CD4-positive, CD25-positive, alpha-beta regulatory T cell (primary cell): ENCODE measurements around the gene SPRYD3. TPM values are rescaled to one million over a fixed set of nuclear protein-coding genes. Genes with fewer than 3 reads are reported as not detected.
A peak's percentile ranks its signal among the peaks of the same experiment; 100 is the strongest.
"Not testable (repeated sequence)": the region's sequence is repeated elsewhere in the genome, so short reads cannot be mapped to it uniquely, and the experiment has no call there.

Experiments
- ATAC-seq, 2 donors: fragments of 150-1000 bp; cut with Tn5 transposase; one replicate each; pipeline ENCODE4 v1.10.0; 2021; ENCODE audit warnings: low read depth in 2 of 2, moderate number of reproducible peaks in 2 of 2, moderate library complexity in 1 of 2
- DNase-seq, 3 donors: peaks; one replicate each; pipeline versions ENCODE4 v3.0.0 to v3.0.0-alpha.2; 2012 to 2022; ENCODE audit warnings: mixed read lengths in 1 of 3
- H3K27ac ChIP-seq: one replicate; pipeline ENCODE4 v1.7.0; 2013; ENCODE audit warnings: mild to moderate bottlenecking, low read length; ENCODE audit not compliant: insufficient read depth, poor library complexity, severe bottlenecking
- H3K27me3 ChIP-seq: one replicate; pipeline ENCODE4 v1.7.0; 2013; ENCODE audit warnings: low read length; ENCODE audit not compliant: control insufficient read depth, insufficient read depth
- H3K36me3 ChIP-seq: one replicate; pipeline ENCODE4 v1.7.0; 2013; ENCODE audit warnings: mild to moderate bottlenecking, low read length, moderate library complexity; ENCODE audit not compliant: control insufficient read depth, insufficient read depth
- H3K4me1 ChIP-seq: 2 replicates; pipeline ENCODE4 v1.7.0; 2013; ENCODE audit warnings: mild to moderate bottlenecking, low read length; ENCODE audit not compliant: insufficient read depth, control insufficient read depth, poor library complexity, severe bottlenecking
- H3K4me3 ChIP-seq: one replicate; pipeline ENCODE4 v1.7.0; 2013; ENCODE audit warnings: low read depth, mild to moderate bottlenecking, low read length, moderate library complexity
- H3K9me3 ChIP-seq, 2 experiments: 1 replicate in 1 of 2; 2 replicates in 1 of 2; pipeline ENCODE4 v1.7.0; 2013; ENCODE audit warnings: low read length in 2 of 2, mild to moderate bottlenecking in 1 of 2, moderate library complexity in 1 of 2; ENCODE audit not compliant: control insufficient read depth in 2 of 2
- H3K27ac Mint-ChIP-seq, 3 donors: one replicate each; pipeline ENCODE4 v1.8.0; 2020 to 2022; ENCODE audit warnings: mild to moderate bottlenecking in 3 of 3, mixed read lengths in 3 of 3, moderate library complexity in 2 of 3
- H3K27me3 Mint-ChIP-seq: one replicate; pipeline ENCODE4 v1.8.0; 2022; ENCODE audit warnings: mild to moderate bottlenecking, mixed read lengths
- H3K36me3 Mint-ChIP-seq: one replicate; pipeline ENCODE4 v1.8.0; 2020; ENCODE audit warnings: mixed read lengths
- H3K4me1 Mint-ChIP-seq, 4 donors: one replicate each; pipeline ENCODE4 v1.8.0; 2020 to 2022; ENCODE audit warnings: mixed read lengths in 4 of 4, mild to moderate bottlenecking in 1 of 4
- H3K4me3 Mint-ChIP-seq, 4 donors: one replicate each; pipeline ENCODE4 v1.8.0; 2020 to 2022; ENCODE audit warnings: mild to moderate bottlenecking in 4 of 4, mixed read lengths in 4 of 4, moderate library complexity in 3 of 4
- H3K9me3 Mint-ChIP-seq, 7 donors: one replicate each; pipeline ENCODE4 v1.8.0; 2020 to 2022; ENCODE audit warnings: mixed read lengths in 7 of 7, mild to moderate bottlenecking in 3 of 7, moderate library complexity in 2 of 7
- polyA plus RNA-seq, 4 donors: library from polyadenylated mRNA; unstranded; fragments of 300-500 nt; fragmentation: Illumina TruSeq; gene quantifications; one replicate each; pipeline ENCODE4 v1.2.3, GENCODE V29; 2021
- total RNA-seq: library from RNA; stranded (reverse); gene quantifications from one replicate; pipeline ENCODE4 v1.2.3, GENCODE V29; 2022

The SPRYD3 gene
- total and polyA plus RNA-seq, 5 donors from 2014 or later: 25.9 to 59.2 (median 43.1) TPM

DNA sequence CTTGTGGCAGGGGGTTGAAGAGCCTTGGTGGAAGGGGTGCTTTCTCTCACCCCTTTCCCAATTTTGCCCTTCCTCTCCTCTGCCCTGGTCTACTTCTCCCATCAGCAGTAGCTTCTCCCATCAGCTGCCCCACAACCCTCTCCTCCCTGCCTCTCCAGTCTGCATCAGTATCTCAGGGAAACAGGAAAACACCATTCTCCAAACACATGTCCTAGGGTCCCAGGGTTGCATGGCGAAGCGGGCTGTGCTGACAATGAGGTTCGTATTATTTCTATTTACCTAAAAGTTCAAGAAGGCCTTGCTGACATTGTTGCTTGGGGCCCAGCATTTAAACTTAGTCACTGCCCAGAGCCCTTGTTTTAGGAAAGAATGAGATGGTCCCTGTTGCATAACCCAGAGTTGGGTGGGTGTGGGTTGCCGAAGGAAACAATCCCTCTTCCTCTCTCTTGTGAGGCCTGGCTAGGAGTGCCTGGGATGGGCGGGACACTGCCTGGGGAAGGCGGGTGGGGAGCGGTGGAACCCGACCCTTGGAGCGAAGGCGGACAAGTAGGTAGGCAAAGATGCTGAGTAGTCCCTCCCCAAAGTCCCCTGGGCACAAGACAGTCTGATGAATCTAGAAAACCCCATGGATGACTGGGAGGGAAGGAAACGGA, 17.0 kb upstream of the SPRYD3 start:
- H3K4me1 Mint-ChIP-seq: peaks cover 0 to 24% (median 17%) of the 10 kb centered on the region in 4 donors
- Histone ChIP-seq H3K27ac (no peak overlapping the region), H3K9me3 (no peaks in the 10 kb centered on the region), H3K36me3 (no peaks in the 10 kb centered on the region), H3K4me1 (peaks cover 26% of the 10 kb centered on the region), H3K4me3 (no peak overlapping the region), H3K27me3 (peaks cover 6% of the 10 kb centered on the region)
- no peaks in the 10 kb centered on the region for H3K36me3 Mint-ChIP-seq
- peak overlapping the region in 2 of 4 donors; percentile 43 to 45 for H3K4me3 Mint-ChIP-seq
- DNase-seq: no peak
- H3K9me3 Mint-ChIP-seq: peaks cover 0 to 5% (median 0%) of the 10 kb centered on the region in 7 donors
- H3K27me3 Mint-ChIP-seq: peaks cover 35% of the 10 kb centered on the region
- no peak for ATAC-seq
- no peak overlapping the region for H3K27ac Mint-ChIP-seq

DNA sequence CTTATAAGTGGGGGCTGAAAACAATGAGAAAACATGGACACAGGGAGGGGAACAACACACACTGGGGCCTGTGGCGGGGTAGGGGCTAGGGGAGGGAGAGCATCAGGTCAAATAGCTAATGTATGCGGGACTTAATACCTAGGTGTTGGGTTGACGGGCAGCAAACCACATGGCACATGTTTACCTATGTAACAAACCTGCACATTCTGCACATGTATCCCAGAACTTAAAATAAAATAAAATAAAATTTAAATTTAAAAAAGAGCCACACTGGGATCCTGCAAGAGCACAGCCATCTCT, 16.4 kb upstream of the SPRYD3 start:
- peaks cover 26% of the 10 kb centered on the region for H3K4me1 ChIP-seq
- not testable (repeated sequence) for H3K9me3 Mint-ChIP-seq, H3K4me3 ChIP-seq, H3K4me3 Mint-ChIP-seq, H3K27ac ChIP-seq, H3K9me3 ChIP-seq, ATAC-seq, DNase-seq, H3K36me3 Mint-ChIP-seq, H3K27ac Mint-ChIP-seq, H3K36me3 ChIP-seq
- peaks cover 37% of the 10 kb centered on the region for H3K27me3 Mint-ChIP-seq
- peaks cover 0 to 24% (median 17%) of the 10 kb centered on the region in 4 donors for H3K4me1 Mint-ChIP-seq
- peaks cover 11% of the 10 kb centered on the region for H3K27me3 ChIP-seq

DNA sequence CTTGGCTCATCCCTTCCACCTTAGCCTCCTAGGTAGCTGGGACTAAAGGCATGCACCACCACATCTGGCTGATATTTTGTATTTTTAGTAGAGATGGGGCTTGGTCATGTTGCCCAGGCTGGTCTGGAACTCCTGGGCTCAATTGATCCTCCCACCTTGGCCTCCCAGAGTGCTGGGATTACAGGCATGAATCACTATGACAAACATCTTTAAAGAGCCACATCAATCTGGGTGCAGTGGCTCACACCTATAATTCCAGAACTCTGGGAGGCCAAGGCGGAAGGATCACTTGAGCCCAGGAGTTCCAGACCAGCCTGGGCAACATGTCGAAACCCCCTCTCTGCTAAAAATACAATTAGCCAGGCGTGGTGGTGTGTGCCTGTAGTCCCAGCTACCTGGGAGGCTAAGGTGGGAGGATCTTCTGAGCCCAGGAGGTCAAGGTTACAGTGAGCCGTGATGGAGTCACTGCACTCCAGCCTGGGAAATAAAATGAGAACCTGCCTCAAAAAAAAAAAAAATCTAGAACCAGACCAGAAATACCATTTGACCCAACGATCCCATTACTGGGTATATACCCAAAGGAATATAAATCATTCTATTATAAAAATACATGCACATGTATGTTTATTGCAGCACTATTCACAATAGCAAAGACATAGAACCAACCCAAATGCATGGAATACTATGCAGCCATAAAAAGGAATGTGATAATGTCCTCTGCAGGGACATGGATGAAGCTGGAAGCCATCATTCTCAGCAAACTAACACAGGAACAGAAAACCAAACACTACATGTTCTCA, 15.8 kb upstream of the SPRYD3 start:
- H3K4me3 Mint-ChIP-seq: peak overlapping the region in 1 of 4 donors; percentile 16
- H3K27ac Mint-ChIP-seq: not testable (repeated sequence)
- H3K27me3 Mint-ChIP-seq: peaks cover 40% of the 10 kb centered on the region

DNA sequence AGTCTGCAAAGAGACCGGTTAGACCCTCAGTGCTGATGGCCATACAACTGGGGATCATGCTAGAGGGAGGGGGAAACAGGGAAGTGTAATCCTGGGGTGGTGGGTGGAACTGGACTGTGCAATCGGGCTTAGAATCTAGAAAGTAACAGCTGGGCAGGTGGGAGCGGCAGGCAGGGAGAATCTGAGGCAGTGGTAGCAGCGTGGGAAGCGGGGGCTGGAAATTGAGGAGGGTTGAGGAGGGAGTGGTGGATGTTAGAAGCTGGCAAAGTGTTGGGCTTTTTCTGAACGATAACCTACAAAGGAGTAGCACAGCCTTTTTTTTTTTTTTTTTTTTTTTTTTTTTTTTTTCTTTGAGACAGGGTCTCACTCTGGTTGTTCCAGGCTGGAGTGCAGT, 15.2 kb upstream of the SPRYD3 start:
- no peak overlapping the region for H3K4me3 Mint-ChIP-seq
- ATAC-seq (no peak), DNase-seq (no peak)
- H3K27ac Mint-ChIP-seq: no peak overlapping the region
- peaks cover 0 to 5% (median 0%) of the 10 kb centered on the region in 7 donors for H3K9me3 Mint-ChIP-seq
- Histone ChIP-seq H3K36me3 (no peaks in the 10 kb centered on the region), H3K9me3 (no peaks in the 10 kb centered on the region), H3K27me3 (peaks cover 14% of the 10 kb centered on the region), H3K4me1 (peaks cover 25% of the 10 kb centered on the region), H3K27ac (no peak overlapping the region), H3K4me3 (no peak overlapping the region)
- H3K4me1 Mint-ChIP-seq: peaks cover 0 to 23% (median 16%) of the 10 kb centered on the region in 4 donors
- H3K27me3 Mint-ChIP-seq: peaks cover 39% of the 10 kb centered on the region
- no peaks in the 10 kb centered on the region for H3K36me3 Mint-ChIP-seq

More for the DNA sequence above, 15.8 kb upstream of the SPRYD3 start:
- Histone ChIP-seq H3K4me1 (peaks cover 26% of the 10 kb centered on the region), H3K27me3 (peaks cover 13% of the 10 kb centered on the region)
- not testable (repeated sequence) for H3K36me3 Mint-ChIP-seq, H3K4me3 ChIP-seq, H3K9me3 Mint-ChIP-seq, H3K27ac ChIP-seq, H3K36me3 ChIP-seq, DNase-seq, ATAC-seq, H3K9me3 ChIP-seq
- peaks cover 0 to 24% (median 17%) of the 10 kb centered on the region in 4 donors for H3K4me1 Mint-ChIP-seq

DNA sequence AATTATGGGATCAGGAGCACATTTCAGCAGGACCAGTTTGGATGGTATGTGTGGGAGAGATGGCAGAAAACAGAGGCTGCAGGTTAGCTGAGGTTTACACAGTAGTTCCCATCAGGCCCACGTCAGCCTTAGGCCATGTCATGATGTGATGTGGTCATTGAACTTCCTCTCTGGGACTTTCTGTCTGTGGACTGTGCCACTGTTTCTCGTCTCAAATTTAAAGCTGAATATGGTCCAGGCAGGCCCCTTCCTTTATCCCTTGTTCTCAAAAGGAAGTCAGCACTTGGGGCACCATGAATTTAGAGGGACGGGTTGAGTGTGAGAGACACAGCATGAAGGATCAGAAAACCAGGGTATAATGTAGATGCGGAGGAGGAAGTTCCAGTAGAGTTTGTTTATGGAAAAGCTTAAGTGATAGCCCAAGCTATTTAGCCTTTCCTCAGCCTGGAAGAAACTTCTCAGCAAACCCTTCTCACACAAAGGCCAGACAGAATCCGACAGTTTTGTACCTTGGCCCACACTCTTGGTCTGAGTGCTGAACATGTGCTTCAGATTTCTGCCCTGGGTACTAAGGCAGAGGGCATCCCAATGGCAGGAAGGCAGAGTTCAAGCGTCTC, 14.7 kb upstream of the SPRYD3 start:
- Histone ChIP-seq H3K36me3 (no peaks in the 10 kb centered on the region), H3K9me3 (no peaks in the 10 kb centered on the region), H3K27me3 (peaks cover 14% of the 10 kb centered on the region), H3K4me1 (peaks cover 20% of the 10 kb centered on the region), H3K4me3 (no peak overlapping the region), H3K27ac (no peak overlapping the region)
- Mint-ChIP-seq H3K27ac (no peak overlapping the region), H3K9me3 (peaks cover 0 to 5% (median 0%) of the 10 kb centered on the region in 7 donors), H3K27me3 (peaks cover 40% of the 10 kb centered on the region), H3K4me3 (no peak overlapping the region), H3K4me1 (peaks cover 0 to 18% (median 11%) of the 10 kb centered on the region in 4 donors), H3K36me3 (no peaks in the 10 kb centered on the region)
- ATAC-seq (no peak), DNase-seq (no peak)

DNA sequence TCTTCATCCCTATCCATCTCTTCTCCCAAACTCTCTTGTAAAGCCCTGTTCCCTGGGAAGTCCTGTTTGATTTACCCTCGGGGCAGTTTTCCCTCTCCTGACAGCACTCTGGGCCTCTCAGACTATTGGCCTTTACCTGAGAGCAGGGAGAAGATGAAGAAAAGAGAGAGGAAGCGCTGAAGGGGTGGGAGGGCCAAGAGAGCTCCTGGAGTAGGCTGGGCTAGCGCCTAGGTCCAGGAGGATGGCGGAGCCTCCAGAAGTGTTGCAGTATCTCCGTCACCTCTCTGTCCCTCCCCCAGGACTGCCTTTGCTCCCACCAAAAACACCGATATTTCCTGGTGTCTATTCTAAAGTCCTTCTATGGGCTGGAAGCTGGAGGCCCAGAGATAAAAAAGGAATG, 12.6 kb upstream of the SPRYD3 start:
- no peak overlapping the region for H3K27ac Mint-ChIP-seq
- no peaks in the 10 kb centered on the region for H3K36me3 Mint-ChIP-seq
- DNase-seq (no peak), ATAC-seq (no peak)
- H3K27me3 Mint-ChIP-seq: peaks cover 50% of the 10 kb centered on the region
- Histone ChIP-seq H3K27me3 (peaks cover 18% of the 10 kb centered on the region), H3K36me3 (no peaks in the 10 kb centered on the region), H3K27ac (no peak overlapping the region), H3K4me3 (no peak overlapping the region), H3K4me1 (no peaks in the 10 kb centered on the region), H3K9me3 (no peaks in the 10 kb centered on the region)
- H3K4me1 Mint-ChIP-seq: peaks cover 0 to 9% (median 1%) of the 10 kb centered on the region in 4 donors
- peaks cover 0 to 1% (median 0%) of the 10 kb centered on the region in 7 donors for H3K9me3 Mint-ChIP-seq
- H3K4me3 Mint-ChIP-seq: peak overlapping the region in 1 of 4 donors; percentile 63

DNA sequence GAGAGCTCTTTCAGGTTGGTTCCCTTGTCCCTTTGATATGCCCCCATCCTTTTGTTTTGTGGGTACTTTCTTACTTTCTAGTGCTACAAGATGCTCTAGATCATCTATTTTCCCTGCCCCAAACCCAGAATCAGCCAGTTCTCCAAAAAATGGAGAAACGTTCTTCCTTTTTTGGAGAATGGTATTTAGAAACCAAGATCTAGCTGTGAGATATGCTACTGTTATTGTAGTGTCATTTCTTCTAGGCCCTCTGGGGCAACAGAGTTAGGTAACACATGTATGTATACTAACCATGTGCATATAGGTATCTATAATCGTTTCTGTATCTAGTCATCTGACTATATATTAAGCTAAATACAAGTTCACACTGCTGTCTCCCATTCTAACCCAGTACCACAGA, 11.4 kb upstream of the SPRYD3 start:
- Mint-ChIP-seq H3K9me3 (peaks cover 0 to 1% (median 0%) of the 10 kb centered on the region in 7 donors), H3K27ac (no peak overlapping the region), H3K36me3 (no peaks in the 10 kb centered on the region), H3K4me3 (no peak overlapping the region), H3K4me1 (peaks cover 0 to 2% (median 0%) of the 10 kb centered on the region in 4 donors), H3K27me3 (peaks cover 48% of the 10 kb centered on the region)
- Histone ChIP-seq H3K4me3 (no peak overlapping the region), H3K9me3 (no peaks in the 10 kb centered on the region), H3K4me1 (no peaks in the 10 kb centered on the region), H3K27me3 (peaks cover 15% of the 10 kb centered on the region), H3K36me3 (no peaks in the 10 kb centered on the region), H3K27ac (no peak overlapping the region)
- DNase-seq (no peak), ATAC-seq (no peak)
